Measurements from ENCODE around the gene CGNL1. TPM values are rescaled to one million over a fixed set of nuclear protein-coding genes. Genes with fewer than 3 reads are reported as not detected.

The CGNL1 gene
- total and polyA plus RNA-seq, 10 of the 15 experiments (the other 5 are each of a cell fraction or from before 2014, with no cell fraction given) = under 0.01 to 0.27 (median 0.04) TPM; not detected in 3

- POLR2A ChIA-PET = no interaction called here
- SMC1A ChIA-PET (ENCODE audit: uncharacterized antibody, unreplicated experiment) = no interaction called here
- ATAC-seq = no peak
Observed at GRCh38 chr15:57364282-57365007, 11.9 kb upstream of the CGNL1 start.

More at GRCh38 chr15:57364282-57365007, 11.9 kb upstream of the CGNL1 start:
- H3K4me1 ChIP-seq (ENCODE audit: control insufficient read depth, insufficient read depth, low read length) = no peaks in the 10 kb centered on the region
- WGBS (ENCODE audit: insufficient coverage, insufficient replicate concordance, low lambda C conversion rate, missing lambda C conversion rate) = 54% methylated on average over 9 of the region's 9 CpGs
- H4K20me1 ChIP-seq (ENCODE audit: control insufficient read depth, insufficient read depth) = no peaks in the 10 kb centered on the region
- in situ Hi-C loops (cut with MboI) (no loop called here), intact Hi-C loops (cut with micrococcal nuclease; ENCODE audit: unreplicated experiment) (no loop called here)
- DNase-seq (ENCODE audit: low read depth, low spot score) (no peak), FAIRE-seq (no peak)
- no peak overlapping the region for H3K4me2 ChIP-seq (ENCODE audit: control insufficient read depth, insufficient read depth)
- H3K9me3 ChIP-seq (replicated peaks; ENCODE audit: control insufficient read depth, insufficient read depth, low read length) = no peaks in the 10 kb centered on the region
- H3K36me3 ChIP-seq (ENCODE audit: control insufficient read depth in 2 of 2, insufficient read depth in 2 of 2, low read length in 1 of 2) = no peaks in the 10 kb centered on the region
- no peak overlapping the region for H3K9ac ChIP-seq (ENCODE audit: control insufficient read depth, insufficient read depth, low read length)
- ChIA-PET CTCF (interaction anchor here (1.4 kb wide), 1 partner anchor 163 kb away, joined by 6 read pairs; no protein-coding TSS in a partner anchor), RAD21 (ENCODE audit: unreplicated experiment) (no interaction called here)
- no peak overlapping the region for H3K4me3 ChIP-seq
- TF ChIP-seq PAX5 (IDR thresholded peaks at IDR 0.05; ENCODE audit: borderline replicate concordance, low read depth, low read length) (no peak), ETV6 (conservative IDR thresholded peaks at IDR 0.05 in 1 of 2, IDR thresholded peaks at IDR 0.05 in 1 of 2; ENCODE audit: borderline replicate concordance in 1 of 2, low read depth in 1 of 2) (no peak), CUX1 (IDR thresholded peaks at IDR 0.05; ENCODE audit: insufficient replicate concordance, low read depth, low read length) (no peak), TARDBP (IDR thresholded peaks at IDR 0.05; ENCODE audit: borderline replicate concordance) (no peak), NFXL1 (IDR thresholded peaks at IDR 0.05; ENCODE audit: borderline replicate concordance) (no peak), YBX1 (IDR thresholded peaks at IDR 0.05) (no peak), NKRF (conservative IDR thresholded peaks at IDR 0.05) (no peak), RFX5 (IDR thresholded peaks at IDR 0.05; ENCODE audit: low read depth, low read length) (no peak), BACH1 (IDR thresholded peaks at IDR 0.05; ENCODE audit: borderline replicate concordance) (no peak), MAX (IDR thresholded peaks at IDR 0.05; ENCODE audit: low read depth, low read length) (no peak), ZNF622 (IDR thresholded peaks at IDR 0.05) (no peak), FOS (IDR thresholded peaks at IDR 0.05; ENCODE audit: borderline replicate concordance, extremely low read depth, insufficient read length) (no peak)
- no peak overlapping the region for H3K27ac ChIP-seq (ENCODE audit: control insufficient read depth, insufficient read depth)
- BruUV-seq (replicated peaks) = no TSS peak
- H3K27me3 ChIP-seq (replicated peaks in 1 of 2; ENCODE audit: control insufficient read depth in 2 of 2, insufficient read depth in 2 of 2, low read length in 1 of 2) = no peaks in the 10 kb centered on the region
- H2AFZ ChIP-seq (ENCODE audit: control insufficient read depth, low read depth, low read length) = no peak overlapping the region
- no peaks in the 10 kb centered on the region for H3K79me2 ChIP-seq (ENCODE audit: control insufficient read depth, insufficient read depth, low read length)

All from GM12878 (cell line).